ENCODE data around the gene CA12.

The CA12 gene

DNA sequence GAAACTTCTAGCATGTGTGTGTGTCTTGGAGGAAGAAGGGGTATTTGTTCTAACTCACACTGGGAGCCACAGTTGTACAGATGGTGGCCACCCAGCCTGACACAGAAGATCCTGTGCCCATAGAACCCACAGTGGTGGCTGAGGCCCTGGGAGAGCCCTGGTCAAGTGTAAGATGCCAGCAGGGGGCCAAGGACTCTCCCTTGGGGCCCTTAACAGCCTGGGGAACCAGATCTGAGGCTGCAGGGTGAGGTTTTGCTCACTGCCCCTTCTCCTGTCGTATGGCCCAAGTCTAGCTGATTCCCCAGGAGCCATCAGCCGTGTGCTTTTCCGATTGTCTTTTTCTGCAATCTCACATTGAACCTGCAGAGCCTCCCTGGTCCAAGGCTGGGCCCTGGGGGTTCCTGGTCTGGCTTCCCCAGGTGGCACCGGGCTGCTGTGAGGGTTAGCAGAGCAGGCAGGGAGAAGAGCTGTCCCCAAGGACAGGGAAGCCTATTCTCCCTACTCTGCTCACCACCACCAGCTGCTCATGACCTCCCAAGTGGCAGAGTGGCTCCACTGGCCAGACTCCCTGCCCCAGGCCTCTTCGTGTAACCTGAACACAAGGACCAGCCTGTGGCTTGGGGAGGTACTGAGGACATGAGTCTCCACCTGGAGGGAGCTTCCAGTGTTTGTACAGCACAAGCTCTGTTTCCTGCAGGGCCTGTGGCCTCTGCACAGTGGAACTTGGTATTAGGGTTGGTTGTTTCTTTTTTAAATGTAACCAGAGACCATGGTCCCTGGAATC lies 51.9 kb downstream of the CA12 start:
- H3K4me3 ChIP-seq (replicated peaks; ENCODE audit: insufficient read depth, low read length) = no peak overlapping the region
- no peaks in the 10 kb centered on the region for H3K27me3 ChIP-seq (ENCODE audit: insufficient read depth, poor library complexity, severe bottlenecking)
- TF ChIP-seq SPI1 (IDR thresholded peaks at IDR 0.05; ENCODE audit: borderline replicate concordance, low read depth) (no peak), REST (IDR thresholded peaks at IDR 0.05; ENCODE audit: insufficient replicate concordance, low read depth) (no peak), POLR2AphosphoS5 (IDR thresholded peaks at IDR 0.05; ENCODE audit: low read depth) (no peak), GABPA (IDR thresholded peaks at IDR 0.05; ENCODE audit: low read depth) (no peak)
- TF ChIP-seq, protein P1, sequence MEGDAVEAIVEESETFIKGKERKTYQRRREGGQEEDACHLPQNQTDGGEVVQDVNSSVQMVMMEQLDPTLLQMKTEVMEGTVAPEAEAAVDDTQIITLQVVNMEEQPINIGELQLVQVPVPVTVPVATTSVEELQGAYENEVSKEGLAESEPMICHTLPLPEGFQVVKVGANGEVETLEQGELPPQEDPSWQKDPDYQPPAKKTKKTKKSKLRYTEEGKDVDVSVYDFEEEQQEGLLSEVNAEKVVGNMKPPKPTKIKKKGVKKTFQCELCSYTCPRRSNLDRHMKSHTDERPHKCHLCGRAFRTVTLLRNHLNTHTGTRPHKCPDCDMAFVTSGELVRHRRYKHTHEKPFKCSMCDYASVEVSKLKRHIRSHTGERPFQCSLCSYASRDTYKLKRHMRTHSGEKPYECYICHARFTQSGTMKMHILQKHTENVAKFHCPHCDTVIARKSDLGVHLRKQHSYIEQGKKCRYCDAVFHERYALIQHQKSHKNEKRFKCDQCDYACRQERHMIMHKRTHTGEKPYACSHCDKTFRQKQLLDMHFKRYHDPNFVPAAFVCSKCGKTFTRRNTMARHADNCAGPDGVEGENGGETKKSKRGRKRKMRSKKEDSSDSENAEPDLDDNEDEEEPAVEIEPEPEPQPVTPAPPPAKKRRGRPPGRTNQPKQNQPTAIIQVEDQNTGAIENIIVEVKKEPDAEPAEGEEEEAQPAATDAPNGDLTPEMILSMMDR (IDR thresholded peaks at IDR 0.05; ENCODE audit: insufficient read depth, low read length) = no peak
- no peak overlapping the region for H3K27ac ChIP-seq (replicated peaks)
- no peak for DNase-seq (ENCODE audit: low read depth in 1 of 2, low spot score in 1 of 2)

DNA sequence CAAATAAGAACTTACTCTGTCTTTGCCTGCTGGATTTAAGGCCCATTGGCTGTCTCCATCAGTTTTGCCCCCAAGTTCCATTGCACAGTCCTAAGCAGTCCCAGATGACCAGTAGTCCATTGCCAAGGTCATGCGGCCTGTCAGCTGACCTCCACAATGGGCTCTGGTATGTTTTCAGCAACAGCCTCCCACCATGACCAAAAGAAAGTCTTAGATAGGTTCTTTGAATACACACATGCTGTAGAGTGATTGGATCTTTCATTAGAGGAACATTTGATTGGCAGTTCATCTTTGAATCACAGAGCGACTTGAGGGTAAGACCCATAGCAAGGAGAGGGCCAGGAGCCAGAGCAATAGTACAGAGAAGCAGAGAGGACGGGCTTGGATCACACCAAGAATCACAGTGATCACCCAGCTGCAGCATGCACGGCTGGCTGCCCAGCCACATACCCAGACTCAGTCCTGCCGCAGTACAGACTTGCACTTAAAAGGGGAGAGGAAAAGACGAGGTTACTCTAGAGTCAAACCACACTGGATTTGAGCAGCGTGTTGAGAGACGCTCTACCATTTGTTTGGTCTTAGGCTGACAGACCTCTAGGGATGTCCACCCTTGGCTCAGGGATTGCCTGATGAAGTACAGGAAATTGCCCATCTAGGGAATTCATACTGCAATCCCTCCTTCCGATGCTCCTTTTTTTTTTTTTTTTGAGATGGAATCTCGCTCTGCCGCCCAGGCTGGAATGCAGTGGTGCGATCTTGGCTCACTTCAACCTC lies 53.8 kb downstream of the CA12 start:
- TF ChIP-seq POLR2AphosphoS5 (IDR thresholded peaks at IDR 0.05; ENCODE audit: low read depth) = no peak
- no peak for TF ChIP-seq SPI1 (IDR thresholded peaks at IDR 0.05; ENCODE audit: borderline replicate concordance, low read depth)
- TF ChIP-seq, protein P1 (IDR thresholded peaks at IDR 0.05; ENCODE audit: insufficient read depth, low read length) = no peak
- TF ChIP-seq GABPA (IDR thresholded peaks at IDR 0.05; ENCODE audit: low read depth) = no peak
- no peak for TF ChIP-seq REST (IDR thresholded peaks at IDR 0.05; ENCODE audit: insufficient replicate concordance, low read depth)
- Histone ChIP-seq H3K4me3 (replicated peaks; ENCODE audit: insufficient read depth, low read length) (no peak overlapping the region), H3K27me3 (ENCODE audit: insufficient read depth, poor library complexity, severe bottlenecking) (no peaks in the 10 kb centered on the region), H3K27ac (replicated peaks) (no peak overlapping the region)
- DNase-seq (ENCODE audit: low read depth in 1 of 2, low spot score in 1 of 2) = no peak

DNA sequence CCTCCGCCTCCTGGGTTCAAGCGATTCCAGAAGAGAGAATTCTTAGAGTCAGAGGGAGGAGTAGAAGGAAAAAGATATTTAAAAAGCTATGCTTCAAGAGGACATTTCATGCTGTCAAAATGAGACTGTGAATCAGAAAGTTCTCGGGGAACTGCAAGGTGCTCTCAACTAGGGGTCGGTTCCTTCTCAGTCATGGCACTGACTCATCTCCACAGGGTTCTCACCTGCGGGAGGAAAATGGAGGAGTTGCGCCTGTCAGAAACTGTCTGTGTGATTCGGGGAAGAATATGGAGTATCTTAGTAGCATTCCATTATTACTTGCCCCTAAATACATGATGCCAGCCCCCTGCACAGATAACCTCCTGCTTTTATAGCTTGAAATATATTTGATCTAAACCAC lies 56.9 kb downstream of the CA12 start:
- no peak for TF ChIP-seq SPI1 (IDR thresholded peaks at IDR 0.05; ENCODE audit: borderline replicate concordance, low read depth)
- TF ChIP-seq GABPA (IDR thresholded peaks at IDR 0.05; ENCODE audit: low read depth) = no peak
- TF ChIP-seq POLR2AphosphoS5 (IDR thresholded peaks at IDR 0.05; ENCODE audit: low read depth) = no peak
- Histone ChIP-seq H3K27me3 (ENCODE audit: insufficient read depth, poor library complexity, severe bottlenecking) (no peaks in the 10 kb centered on the region), H3K4me3 (replicated peaks; ENCODE audit: insufficient read depth, low read length) (no peak overlapping the region), H3K27ac (replicated peaks) (no peak overlapping the region)
- DNase-seq (ENCODE audit: low read depth in 1 of 2, low spot score in 1 of 2) = no peak
